ENCODE measurements around the gene GNAQ.

The GNAQ gene

DNA sequence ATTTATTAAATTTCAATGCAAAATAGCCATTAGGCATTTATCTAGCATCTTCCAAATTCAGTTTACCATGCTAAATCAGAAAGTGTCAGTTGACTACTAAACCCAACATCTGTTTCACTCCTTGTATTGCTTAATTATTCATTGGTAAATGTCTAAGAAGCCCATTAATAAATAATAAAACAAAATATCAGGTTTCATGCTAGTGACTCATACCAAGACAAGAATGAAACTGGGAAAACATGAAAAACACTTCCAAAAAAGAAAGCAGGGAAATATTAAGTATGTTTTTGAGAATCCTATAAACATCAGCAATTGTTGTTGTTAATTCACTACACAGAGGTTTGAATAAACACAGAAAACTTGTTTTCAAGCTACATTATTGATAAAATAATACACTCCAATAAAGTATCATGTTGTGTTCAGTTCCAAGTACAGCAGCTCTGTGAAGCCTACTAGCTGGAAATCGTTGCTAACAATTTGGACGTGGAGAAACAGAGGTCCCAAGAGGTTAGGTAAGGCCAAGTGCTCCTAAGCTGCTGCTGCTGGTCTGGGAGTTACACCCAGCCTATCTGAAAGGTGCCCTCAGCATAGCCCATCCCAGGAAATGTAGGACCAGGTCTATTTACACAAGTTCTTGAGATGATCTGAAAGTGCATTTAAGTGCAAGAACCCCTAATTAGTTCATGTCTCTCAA lies 78.8 kb downstream of the GNAQ start:
- no peak for DNase-seq
- Histone ChIP-seq H3K27ac (peak overlapping the region; percentile 31 to 45), H3K27me3 (no peaks in the 10 kb centered on the region), H3K4me3 (no peak overlapping the region), H3K4me1 (peaks cover 0 to 95% (median 46%) of the 10 kb centered on the region in 4 donors), H3K36me3 (no peaks in the 10 kb centered on the region), H3K9me3 (no peaks in the 10 kb centered on the region)
- intact Hi-C loops (cut with DNase I; ENCODE audit: low total_unique reads), result no loop called here
- TF ChIP-seq, protein P1, sequence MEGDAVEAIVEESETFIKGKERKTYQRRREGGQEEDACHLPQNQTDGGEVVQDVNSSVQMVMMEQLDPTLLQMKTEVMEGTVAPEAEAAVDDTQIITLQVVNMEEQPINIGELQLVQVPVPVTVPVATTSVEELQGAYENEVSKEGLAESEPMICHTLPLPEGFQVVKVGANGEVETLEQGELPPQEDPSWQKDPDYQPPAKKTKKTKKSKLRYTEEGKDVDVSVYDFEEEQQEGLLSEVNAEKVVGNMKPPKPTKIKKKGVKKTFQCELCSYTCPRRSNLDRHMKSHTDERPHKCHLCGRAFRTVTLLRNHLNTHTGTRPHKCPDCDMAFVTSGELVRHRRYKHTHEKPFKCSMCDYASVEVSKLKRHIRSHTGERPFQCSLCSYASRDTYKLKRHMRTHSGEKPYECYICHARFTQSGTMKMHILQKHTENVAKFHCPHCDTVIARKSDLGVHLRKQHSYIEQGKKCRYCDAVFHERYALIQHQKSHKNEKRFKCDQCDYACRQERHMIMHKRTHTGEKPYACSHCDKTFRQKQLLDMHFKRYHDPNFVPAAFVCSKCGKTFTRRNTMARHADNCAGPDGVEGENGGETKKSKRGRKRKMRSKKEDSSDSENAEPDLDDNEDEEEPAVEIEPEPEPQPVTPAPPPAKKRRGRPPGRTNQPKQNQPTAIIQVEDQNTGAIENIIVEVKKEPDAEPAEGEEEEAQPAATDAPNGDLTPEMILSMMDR (IDR thresholded peaks at IDR 0.05), result no peak

DNA sequence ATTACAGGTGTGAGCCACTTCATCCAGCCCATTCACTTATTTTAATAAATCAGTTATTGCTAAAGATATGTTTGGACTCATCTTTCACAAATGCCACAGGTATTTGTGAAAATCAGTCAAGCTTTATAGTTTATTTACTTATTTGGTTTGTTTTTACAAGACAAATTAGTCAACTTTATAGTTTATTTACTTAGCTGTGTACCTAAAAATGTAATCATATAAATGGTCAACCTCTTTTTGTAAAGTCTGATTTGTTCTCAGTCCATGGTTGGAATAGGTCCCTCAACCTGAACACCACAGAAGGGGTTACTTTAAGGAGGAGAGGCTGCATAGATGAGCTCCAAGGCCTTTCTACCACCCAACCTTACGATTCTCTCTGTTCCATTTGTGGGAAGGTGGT lies 80.2 kb downstream of the GNAQ start:
- H3K4me3 ChIP-seq, result no peak overlapping the region
- H3K9me3 ChIP-seq, result no peaks in the 10 kb centered on the region
- H3K4me1 ChIP-seq, result peaks cover 7 to 95% (median 51%) of the 10 kb centered on the region in 4 donors
- no peaks in the 10 kb centered on the region for H3K36me3 ChIP-seq
- no peak for DNase-seq
- intact Hi-C loops (cut with DNase I; ENCODE audit: low total_unique reads), result no loop called here
- no peaks in the 10 kb centered on the region for H3K27me3 ChIP-seq
- TF ChIP-seq, protein P1 (IDR thresholded peaks at IDR 0.05), result no peak
- H3K27ac ChIP-seq, result peak overlapping the region in 1 of 2 donors; percentile 31

DNA sequence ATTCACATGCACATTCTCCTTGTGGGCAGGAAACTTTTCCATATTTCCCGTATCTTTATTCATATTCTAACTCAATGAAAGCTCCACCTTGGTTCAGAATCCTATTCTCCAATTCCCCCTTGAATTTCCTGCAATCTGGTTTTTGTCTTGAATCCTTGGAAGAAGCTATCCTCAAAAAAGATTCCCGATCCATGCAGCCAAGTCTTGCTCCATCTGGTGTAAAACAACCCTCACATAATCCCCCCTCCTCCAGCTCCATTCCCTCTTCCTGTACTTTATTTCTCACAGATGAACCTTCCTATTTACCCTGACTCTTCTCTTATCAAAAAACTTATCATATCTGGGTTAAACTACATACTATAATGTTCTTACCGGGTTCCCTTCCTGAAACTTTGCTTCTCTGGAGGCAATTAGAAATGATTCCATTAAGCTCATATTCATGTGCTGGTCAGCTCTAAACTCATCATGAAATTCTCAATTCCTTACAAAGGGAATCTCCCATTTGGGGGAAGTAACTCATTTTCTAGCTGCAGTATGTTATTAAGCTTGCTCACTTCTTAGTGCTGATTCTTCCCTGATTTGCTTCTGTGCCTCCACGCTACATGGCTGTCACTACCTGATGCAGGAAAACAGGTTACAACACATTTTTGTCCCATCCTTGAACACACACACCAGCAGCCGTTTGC lies 81.7 kb downstream of the GNAQ start:
- Histone ChIP-seq H3K36me3 (no peaks in the 10 kb centered on the region), H3K27ac (peak overlapping the region in 1 of 2 donors; percentile 18), H3K4me3 (no peak overlapping the region), H3K27me3 (no peaks in the 10 kb centered on the region), H3K9me3 (no peaks in the 10 kb centered on the region), H3K4me1 (peaks cover 7 to 95% (median 61%) of the 10 kb centered on the region in 4 donors)
- no peak for DNase-seq
- TF ChIP-seq, protein P1 (IDR thresholded peaks at IDR 0.05), result no peak
- intact Hi-C loops (cut with DNase I; ENCODE audit: low total_unique reads), result no loop called here

DNA sequence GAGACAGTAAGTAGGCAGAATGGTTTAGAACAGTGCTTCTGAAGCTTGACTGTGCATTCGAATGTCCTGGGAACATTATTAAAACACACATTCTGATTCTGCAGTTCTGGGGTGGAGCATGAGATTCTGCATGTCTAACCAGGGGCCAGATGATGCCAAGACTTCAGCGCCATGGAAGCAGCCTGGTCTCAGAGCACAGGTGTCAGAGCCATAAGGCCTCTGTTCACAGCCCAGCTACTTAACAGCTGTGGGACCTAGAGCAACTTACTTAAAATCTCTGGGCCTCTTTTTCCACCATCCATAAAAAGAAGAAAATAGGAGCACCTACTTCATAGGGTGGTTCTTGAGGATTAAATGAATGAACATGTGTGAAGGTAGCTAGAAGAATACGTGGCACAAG lies 84.0 kb downstream of the GNAQ start:
- H3K27ac ChIP-seq, result peak overlapping the region; percentile 47 to 54
- no peak for DNase-seq
- H3K4me1 ChIP-seq, result peaks cover 10 to 94% (median 55%) of the 10 kb centered on the region in 4 donors
- H3K36me3 ChIP-seq, result no peaks in the 10 kb centered on the region
- intact Hi-C loops (cut with DNase I; ENCODE audit: low total_unique reads), result no loop called here
- no peak overlapping the region for H3K4me3 ChIP-seq
- TF ChIP-seq, protein P1 (IDR thresholded peaks at IDR 0.05), result no peak
- no peaks in the 10 kb centered on the region for H3K27me3 ChIP-seq
- H3K9me3 ChIP-seq, result no peaks in the 10 kb centered on the region

DNA sequence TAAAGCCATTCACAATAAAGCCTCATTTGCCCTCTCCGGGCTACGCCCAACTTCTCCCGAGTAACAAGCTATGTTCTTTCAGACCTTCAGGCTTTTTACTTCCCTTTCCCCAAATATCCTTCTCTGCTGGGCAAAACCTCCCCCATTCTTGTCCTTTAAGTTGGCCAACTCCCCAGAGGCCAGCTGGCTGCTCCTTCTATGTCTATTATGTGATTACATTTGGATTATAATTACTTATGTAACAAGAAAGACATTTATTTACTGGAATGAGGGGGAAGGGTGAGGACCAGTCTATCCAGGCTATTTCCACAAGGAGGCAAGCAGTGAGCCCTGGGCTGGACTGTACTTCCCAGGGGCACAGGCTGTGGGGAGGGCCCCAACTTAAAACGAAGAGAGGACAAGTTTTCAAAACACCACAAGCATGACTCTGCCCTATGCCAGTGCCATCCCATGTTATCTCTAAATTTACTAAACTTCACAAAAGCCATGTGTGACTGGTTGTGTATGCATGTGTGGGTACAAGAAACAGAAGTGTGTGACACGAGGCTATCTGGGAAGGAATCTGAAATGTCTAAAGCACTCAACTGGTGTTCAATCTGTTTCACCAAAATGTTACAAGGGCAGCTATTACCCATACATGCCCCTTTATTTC lies 84.5 kb downstream of the GNAQ start:
- Histone ChIP-seq H3K4me1 (peaks cover 12 to 94% (median 54%) of the 10 kb centered on the region in 4 donors), H3K9me3 (no peaks in the 10 kb centered on the region), H3K27me3 (no peaks in the 10 kb centered on the region), H3K27ac (peak overlapping the region; percentile 47 to 54), H3K4me3 (peak overlapping the region in 1 of 2 donors; percentile 11), H3K36me3 (no peaks in the 10 kb centered on the region)
- DNase-seq, result peak in 1 of 2 donors; percentile 45
- TF ChIP-seq, protein P1 (IDR thresholded peaks at IDR 0.05), result no peak
- intact Hi-C loops (cut with DNase I; ENCODE audit: low total_unique reads), result no loop called here

All from tibial artery (tissue), 4 donors.